Neural crest cell (in vitro differentiated cells): ENCODE results near the gene TRAM2. TPM values are rescaled to one million over a fixed set of nuclear protein-coding genes. Genes with fewer than 3 reads are reported as not detected.

Experiments
- DNase-seq: peaks from one replicate; pipeline ENCODE4 v3.0.0; 2021; ENCODE audit warnings: low read depth, mixed read lengths, low spot score
- H3K27ac Mint-ChIP-seq: one replicate; pipeline ENCODE4 v1.8.0; 2021; ENCODE audit warnings: mild to moderate bottlenecking, mixed read lengths; ENCODE audit not compliant: unreplicated experiment
- H3K27me3 Mint-ChIP-seq: 2 replicates; pipeline ENCODE4 v1.8.0; 2021; ENCODE audit warnings: low read depth, mild to moderate bottlenecking, mixed read lengths
- H3K36me3 Mint-ChIP-seq: 2 replicates; pipeline ENCODE4 v1.8.0; 2021; ENCODE audit warnings: low read depth, mild to moderate bottlenecking, mixed read lengths
- H3K4me1 Mint-ChIP-seq: 2 replicates; pipeline ENCODE4 v1.8.0; 2021; ENCODE audit warnings: mixed read lengths
- H3K4me3 Mint-ChIP-seq: one replicate; pipeline ENCODE4 v1.8.0; 2021; ENCODE audit warnings: mild to moderate bottlenecking, mixed read lengths
- H3K9me3 Mint-ChIP-seq: 2 replicates; pipeline ENCODE4 v1.8.0; 2021; ENCODE audit warnings: mixed read lengths
- total RNA-seq: library from RNA; stranded (reverse); gene quantifications from 2 replicates; pipeline ENCODE4 v1.2.1, GENCODE V29; 2021
- TF ChIP-seq, protein P1 (sequence below): fragments of 200-600 bp; sonication (generic); conservative IDR thresholded peaks from 2 replicates; pipeline ENCODE4 v1.5.0; 2021; ENCODE audit warnings: antibody characterized with exemption, mild to moderate bottlenecking

Gene TRAM2
- total RNA-seq, 1 donor from 2014 or later = 20.2 TPM

DNA sequence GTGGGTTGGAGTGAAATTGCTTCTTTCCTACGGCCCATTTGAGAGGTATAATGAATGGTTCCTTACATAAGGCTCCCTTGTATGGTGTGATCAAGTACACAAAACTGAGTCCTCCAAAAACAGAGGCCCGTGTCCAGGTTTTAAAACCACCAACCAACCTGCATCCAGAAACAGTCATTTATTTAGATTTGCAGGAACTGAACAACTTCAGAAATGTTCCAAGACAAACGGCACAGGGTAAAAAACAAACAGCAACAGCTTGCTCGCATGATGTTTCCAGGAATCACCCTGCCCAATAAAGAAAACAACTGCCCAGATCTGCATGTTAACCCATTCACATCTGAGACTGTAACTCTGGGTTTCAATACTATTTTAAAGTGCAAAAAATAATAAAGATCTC, 40.2 kb upstream of the TRAM2 start:
- no peak overlapping the region for H3K4me3 Mint-ChIP-seq
- H3K4me1 Mint-ChIP-seq = peaks cover 8% of the 10 kb centered on the region
- no peaks in the 10 kb centered on the region for H3K9me3 Mint-ChIP-seq
- no peaks in the 10 kb centered on the region for H3K27me3 Mint-ChIP-seq
- no peak overlapping the region for H3K27ac Mint-ChIP-seq
- no peaks in the 10 kb centered on the region for H3K36me3 Mint-ChIP-seq
- TF ChIP-seq, protein P1, sequence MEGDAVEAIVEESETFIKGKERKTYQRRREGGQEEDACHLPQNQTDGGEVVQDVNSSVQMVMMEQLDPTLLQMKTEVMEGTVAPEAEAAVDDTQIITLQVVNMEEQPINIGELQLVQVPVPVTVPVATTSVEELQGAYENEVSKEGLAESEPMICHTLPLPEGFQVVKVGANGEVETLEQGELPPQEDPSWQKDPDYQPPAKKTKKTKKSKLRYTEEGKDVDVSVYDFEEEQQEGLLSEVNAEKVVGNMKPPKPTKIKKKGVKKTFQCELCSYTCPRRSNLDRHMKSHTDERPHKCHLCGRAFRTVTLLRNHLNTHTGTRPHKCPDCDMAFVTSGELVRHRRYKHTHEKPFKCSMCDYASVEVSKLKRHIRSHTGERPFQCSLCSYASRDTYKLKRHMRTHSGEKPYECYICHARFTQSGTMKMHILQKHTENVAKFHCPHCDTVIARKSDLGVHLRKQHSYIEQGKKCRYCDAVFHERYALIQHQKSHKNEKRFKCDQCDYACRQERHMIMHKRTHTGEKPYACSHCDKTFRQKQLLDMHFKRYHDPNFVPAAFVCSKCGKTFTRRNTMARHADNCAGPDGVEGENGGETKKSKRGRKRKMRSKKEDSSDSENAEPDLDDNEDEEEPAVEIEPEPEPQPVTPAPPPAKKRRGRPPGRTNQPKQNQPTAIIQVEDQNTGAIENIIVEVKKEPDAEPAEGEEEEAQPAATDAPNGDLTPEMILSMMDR = no peak
- no peak for DNase-seq

DNA sequence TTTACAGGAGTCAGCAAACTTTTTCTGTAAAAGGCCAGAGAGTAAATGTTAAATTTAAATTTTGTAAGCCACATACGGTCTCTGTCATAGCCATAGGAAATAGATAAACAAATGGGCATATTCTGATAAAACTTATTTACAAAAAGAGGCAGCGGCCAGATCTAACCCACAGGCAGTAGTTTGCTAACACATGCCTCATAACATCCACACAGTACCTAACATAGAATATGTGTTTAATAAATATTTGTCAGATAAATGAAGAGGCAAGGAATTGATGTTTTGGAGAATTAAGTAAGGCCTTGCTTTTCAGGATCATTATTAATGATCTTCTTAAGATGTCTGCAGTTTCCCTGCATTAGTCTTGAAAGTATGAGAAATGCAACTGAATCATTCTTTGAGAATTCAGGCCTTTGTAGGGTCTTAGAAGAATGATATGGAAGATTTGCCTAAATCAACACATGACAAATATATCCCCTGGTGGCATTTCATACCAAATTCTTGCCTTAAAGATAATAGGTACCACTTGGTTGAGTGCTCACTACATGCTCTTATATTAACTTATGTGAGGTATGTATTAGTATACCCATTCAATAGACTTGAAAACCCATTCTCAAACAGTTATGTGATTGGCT, 39.3 kb upstream of the TRAM2 start:
- peaks cover 8% of the 10 kb centered on the region for H3K4me1 Mint-ChIP-seq

GRCh38 chr6:52612336-52613054, 35.6 kb upstream of the TRAM2 start:
- no peak for DNase-seq
- no peaks in the 10 kb centered on the region for H3K27me3 Mint-ChIP-seq
- TF ChIP-seq, protein P1 = no peak
- no peak overlapping the region for H3K27ac Mint-ChIP-seq
- no peaks in the 10 kb centered on the region for H3K36me3 Mint-ChIP-seq
- H3K9me3 Mint-ChIP-seq = peaks cover 9% of the 10 kb centered on the region
- H3K4me1 Mint-ChIP-seq = peaks cover 8% of the 10 kb centered on the region
- H3K4me3 Mint-ChIP-seq = peak overlapping the region; percentile 10

More for the DNA sequence above, 39.3 kb upstream of the TRAM2 start:
- H3K27ac Mint-ChIP-seq = no peak overlapping the region
- TF ChIP-seq, protein P1 = no peak
- H3K27me3 Mint-ChIP-seq = no peaks in the 10 kb centered on the region
- no peak for DNase-seq
- no peaks in the 10 kb centered on the region for H3K36me3 Mint-ChIP-seq
- H3K9me3 Mint-ChIP-seq = no peaks in the 10 kb centered on the region
- H3K4me3 Mint-ChIP-seq = no peak overlapping the region

DNA sequence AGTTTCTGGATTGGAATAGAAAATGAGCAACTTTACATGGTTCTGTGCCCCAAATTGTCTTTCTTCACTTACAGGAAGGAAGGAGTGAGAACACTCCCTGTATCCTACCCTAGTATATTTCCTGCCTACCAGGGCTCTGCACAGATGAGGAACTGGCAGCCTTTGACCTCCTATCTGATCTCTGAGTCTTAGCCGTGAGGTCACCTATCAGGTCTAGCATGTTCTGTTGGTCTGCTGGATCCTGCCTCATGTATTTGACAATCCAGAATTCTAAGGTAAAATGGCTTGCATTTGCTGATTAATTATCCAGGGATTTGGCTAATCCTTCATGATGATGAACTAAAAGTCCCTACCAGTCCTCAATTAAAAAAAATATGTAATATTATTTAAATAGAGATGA, 35.0 kb upstream of the TRAM2 start:
- H3K36me3 Mint-ChIP-seq = no peaks in the 10 kb centered on the region
- no peak overlapping the region for H3K27ac Mint-ChIP-seq
- TF ChIP-seq, protein P1 = no peak

GRCh38 chr6:52610745-52611355, 34.0 kb upstream of the TRAM2 start:
- Mint-ChIP-seq H3K4me1 (peaks cover 8% of the 10 kb centered on the region), H3K9me3 (peaks cover 9% of the 10 kb centered on the region), H3K27ac (no peak overlapping the region), H3K4me3 (no peak overlapping the region), H3K36me3 (no peaks in the 10 kb centered on the region), H3K27me3 (no peaks in the 10 kb centered on the region)
- no peak for DNase-seq
- TF ChIP-seq, protein P1 = no peak

More for the DNA sequence above, 35.0 kb upstream of the TRAM2 start:
- DNase-seq = no peak
- H3K4me3 Mint-ChIP-seq = no peak overlapping the region
- no peaks in the 10 kb centered on the region for H3K27me3 Mint-ChIP-seq
- peaks cover 8% of the 10 kb centered on the region for H3K4me1 Mint-ChIP-seq
- peaks cover 9% of the 10 kb centered on the region for H3K9me3 Mint-ChIP-seq
